Pancreas (tissue), 10 donors: ENCODE data around the gene SPCS1. TPM values are rescaled to one million over a fixed set of nuclear protein-coding genes. Genes with fewer than 3 reads are reported as not detected.
A peak's percentile ranks its signal among the peaks of the same experiment; 100 is the strongest.

Experiments used
- ATAC-seq, 4 donors: fragments of 200-7000 bp; cut with Tn5 transposase; one replicate each; pipeline versions ENCODE4 v1.8.0 to v1.9.1; 2020; ENCODE audit warnings: mild to moderate bottlenecking in 4 of 4, moderate library complexity in 4 of 4
- DNase-seq, 6 donors: peaks; one replicate each; pipeline ENCODE4 v3.0.0-alpha.2; 2020
- FAIRE-seq: peaks from 2 replicates; lab custom pipeline; 2012; peaks lifted over from hg19 to GRCh38; lab: Jason Lieb, UNC
- H3K27ac ChIP-seq, 4 donors: fragments of 200-600 bp; sonication (generic); 1 replicate in 3 of 4; 2 replicates in 1 of 4; pipeline versions ENCODE4 v1.5.0 to v1.8.0; 2020
- H3K27me3 ChIP-seq, 4 donors: fragments of 200-600 bp; one replicate each; pipeline ENCODE4 v1.8.0; 2021
- H3K36me3 ChIP-seq, 3 donors: fragments of 200-600 bp; sonication (generic) in 1 of 3; one replicate each; pipeline versions ENCODE4 v1.5.0 to v1.8.0; 2020 to 2021
- H3K4me1 ChIP-seq, 3 donors: fragments of 200-600 bp; one replicate each; pipeline ENCODE4 v1.8.0; 2021
- H3K4me3 ChIP-seq, 4 donors: fragments of 200-600 bp; sonication (generic) in 2 of 4; one replicate each; pipeline versions ENCODE4 v1.5.0 to v1.8.0; 2020 to 2021
- H3K9me3 ChIP-seq, 4 donors: fragments of 200-600 bp; one replicate each; pipeline ENCODE4 v1.8.0; 2021
- CTCF ChIP-seq, 4 donors: fragments of 200-600 bp; sonication (generic) in 3 of 4; IDR thresholded peaks; one replicate each; pipeline versions ENCODE4 v1.5.0 to v1.8.0; 2021; ENCODE audit warnings: antibody characterized with exemption in 4 of 4
- WGBS, 2 donors: extraction: QIAGEN DNeasy Blood & Tissue Kit; methylation state at CpG; one replicate each; pipeline ENCODE4 v1.1.7; 2013; 5-methylcytosine and 5-hydroxymethylcytosine counted together
- intact Hi-C, 3 donors: fragments of 100-400 bp; cut with DNase I; formaldehyde crosslinking; loops; one replicate each; pipeline versions ENCODE4 v1.11.1 to v1.14.2; 2022
- polyA plus RNA-seq, 2 donors: library from polyadenylated mRNA; stranded (reverse); fragments of 200-250 nt; gene quantifications; one replicate each; pipeline ENCODE4 v1.2.3, GENCODE V29; 2013
- total RNA-seq, 6 donors: library from RNA; stranded (reverse); fragmentation: NEBNext Ultra II Directional in 4 of 6; extraction: Animal tissue kit (Norgen Biotek cat#: 25700) in 4 of 6; gene quantifications; one replicate each; pipeline versions ENCODE4 v1.2.1 to v1.2.4, GENCODE V29; 2021 to 2023
- donor health status: healthy with polysubstance abuse.
- donor health status: DM: no; HTN: no; CAD: no; lungs with moderate emphysema.
- donor health status: DM: no; HTN: no; CAD: no.
- donor health status: control.
- donor health status: control.
- donor health status: Bipolar disorder and iron deficiency.
- donor health status: DM: yes; HTN: yes; CAD: no.
- donor health status: DM: no; HTN: no; CAD: no.
- donor health status: DM: no; HTN: no; CAD: no.
- donor health status: DM: yes; HTN: yes; CAD: no.

Gene SPCS1
- total and polyA plus RNA-seq, 8 donors = 52.4 to 121 (median 58.7) TPM

GRCh38 chr3:52739730-52740129 is 33.8 kb downstream of the SPCS1 start:
- no peak for DNase-seq
- no peak for ATAC-seq
- Histone ChIP-seq H3K27ac (no peak overlapping the region), H3K9me3 (no peaks in the 10 kb centered on the region), H3K36me3 (peaks cover 0 to 27% (median 5%) of the 10 kb centered on the region in 3 donors), H3K27me3 (no peaks in the 10 kb centered on the region), H3K4me1 (peaks cover 0 to 4% (median 0%) of the 10 kb centered on the region in 3 donors), H3K4me3 (no peak overlapping the region)
- TF ChIP-seq CTCF (IDR thresholded peaks at IDR 0.05) = no peak
- intact Hi-C loops = no loop called here
- no peak for FAIRE-seq
- 66% methylated on average over 1 of the region's 1 CpG for WGBS, 2 donors

GRCh38 chr3:52742418-52743041 is 36.6 kb downstream of the SPCS1 start:
- peak in 3 of 4 donors; percentile 9 to 44 (median 12) for TF ChIP-seq CTCF (IDR thresholded peaks at IDR 0.05)
- Histone ChIP-seq H3K9me3 (no peaks in the 10 kb centered on the region), H3K4me3 (no peak overlapping the region), H3K27me3 (no peaks in the 10 kb centered on the region), H3K36me3 (peaks cover 4 to 54% (median 5%) of the 10 kb centered on the region in 3 donors), H3K4me1 (peaks cover 0 to 4% (median 0%) of the 10 kb centered on the region in 3 donors), H3K27ac (peak overlapping the region in 1 of 4 donors; percentile 7)
- 73 to 78% methylated on average over 3 of the region's 3 CpGs for WGBS, 2 donors
- ATAC-seq (peak in 3 of 4 donors; percentile 75 to 81 (median 78)), FAIRE-seq (peak; percentile 60), DNase-seq (no peak)
- intact Hi-C loops = no loop called here

GRCh38 chr3:52743152-52743551 is 37.2 kb downstream of the SPCS1 start:
- H3K36me3 ChIP-seq = peaks cover 4 to 52% (median 5%) of the 10 kb centered on the region in 3 donors
- DNase-seq = no peak
- TF ChIP-seq CTCF (IDR thresholded peaks at IDR 0.05) = no peak
- H3K27ac ChIP-seq = peak overlapping the region in 2 of 4 donors; percentile 7 to 12
- no peak overlapping the region for H3K4me3 ChIP-seq
- FAIRE-seq = no peak
- H3K4me1 ChIP-seq = peaks cover 0 to 4% (median 0%) of the 10 kb centered on the region in 3 donors
- H3K9me3 ChIP-seq = no peaks in the 10 kb centered on the region
- intact Hi-C loops = no loop called here
- WGBS, 2 donors = 35 to 45% methylated on average over 5 of the region's 5 CpGs
- ATAC-seq = peak; percentile 63 to 88 (median 76)
- no peaks in the 10 kb centered on the region for H3K27me3 ChIP-seq

- no peaks in the 10 kb centered on the region for H3K9me3 ChIP-seq
- H3K4me3 ChIP-seq = no peak overlapping the region
- intact Hi-C loops = no loop called here
- FAIRE-seq (no peak), ATAC-seq (no peak), DNase-seq (no peak)
- H3K4me1 ChIP-seq = peaks cover 0 to 4% (median 0%) of the 10 kb centered on the region in 3 donors
- 64 to 76% methylated on average over 2 of the region's 2 CpGs for WGBS, 2 donors
- H3K36me3 ChIP-seq = peaks cover 4 to 46% (median 11%) of the 10 kb centered on the region in 3 donors
- H3K27me3 ChIP-seq = no peaks in the 10 kb centered on the region
- H3K27ac ChIP-seq = peak overlapping the region in 2 of 4 donors; percentile 7 to 12
- no peak for TF ChIP-seq CTCF (IDR thresholded peaks at IDR 0.05)
Measured at GRCh38 chr3:52743721-52744120, 37.8 kb downstream of the SPCS1 start.

GRCh38 chr3:52752045-52752660 is 46.2 kb downstream of the SPCS1 start:
- WGBS, 2 donors = 82 to 83% methylated on average over 3 of the region's 3 CpGs
- H3K9me3 ChIP-seq = no peaks in the 10 kb centered on the region
- DNase-seq (no peak), FAIRE-seq (no peak), ATAC-seq (no peak)
- H3K27me3 ChIP-seq = no peaks in the 10 kb centered on the region
- no peak overlapping the region for H3K4me3 ChIP-seq
- peaks cover 0 to 26% (median 23%) of the 10 kb centered on the region in 3 donors for H3K36me3 ChIP-seq
- no peak overlapping the region for H3K27ac ChIP-seq
- H3K4me1 ChIP-seq = no peaks in the 10 kb centered on the region
- TF ChIP-seq CTCF (IDR thresholded peaks at IDR 0.05) = no peak
- intact Hi-C loops = no loop called here
